Effector CD8-positive, alpha-beta T cell (primary cell): ENCODE results near the gene COL4A2.

Source experiments
- DNase-seq: peaks from one replicate; lab custom pipeline; 2025; lab: John Stamatoyannopoulos, UW

COL4A2 gene

DNA sequence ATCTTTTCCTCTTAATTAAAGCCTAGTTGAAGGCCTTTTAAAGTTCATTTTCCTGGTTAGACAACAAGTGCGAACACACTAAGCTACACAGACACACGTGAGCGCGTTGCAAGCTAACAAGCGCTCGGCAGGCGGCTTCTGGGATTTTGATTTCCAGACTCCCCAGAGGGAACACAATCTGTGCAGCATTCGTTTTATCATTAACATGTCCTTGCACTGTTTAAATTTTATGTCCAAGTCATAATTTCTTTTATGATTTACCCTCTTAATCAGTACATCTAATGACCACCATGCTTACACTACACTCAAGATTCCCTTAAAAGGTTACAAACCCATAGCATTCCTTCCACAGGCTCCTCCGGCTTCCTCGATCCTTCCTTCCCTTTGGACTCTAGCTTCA lies 16.9 kb upstream of the COL4A2 start:
- no peak for DNase-seq

DNA sequence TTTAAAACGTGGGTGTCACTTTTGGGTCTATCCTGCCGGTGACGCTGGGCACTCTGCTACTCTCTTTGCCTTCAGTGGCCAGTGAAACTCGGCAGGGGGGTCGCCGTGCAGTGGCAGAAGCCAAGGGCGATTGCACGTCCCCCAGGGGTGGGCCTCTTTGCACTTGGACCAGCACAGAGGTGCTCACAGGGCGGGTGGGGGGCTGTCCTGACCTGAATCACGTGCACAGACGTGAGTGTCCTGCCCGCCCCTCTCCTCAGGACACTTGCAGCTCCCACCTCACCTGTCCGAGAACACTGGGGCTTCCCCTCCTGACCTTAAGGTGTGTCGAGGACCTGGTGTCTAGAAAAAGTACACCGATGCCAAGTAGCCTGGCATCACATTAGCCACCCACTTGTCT lies 16.3 kb upstream of the COL4A2 start:
- DNase-seq, result no peak

- DNase-seq, result no peak
These were observed 15.8 kb upstream of the COL4A2 start for GRCh38 chr13:110291286-110291685.

- no peak for DNase-seq
These were observed 14.0 kb upstream of the COL4A2 start for GRCh38 chr13:110293037-110293436.

DNA sequence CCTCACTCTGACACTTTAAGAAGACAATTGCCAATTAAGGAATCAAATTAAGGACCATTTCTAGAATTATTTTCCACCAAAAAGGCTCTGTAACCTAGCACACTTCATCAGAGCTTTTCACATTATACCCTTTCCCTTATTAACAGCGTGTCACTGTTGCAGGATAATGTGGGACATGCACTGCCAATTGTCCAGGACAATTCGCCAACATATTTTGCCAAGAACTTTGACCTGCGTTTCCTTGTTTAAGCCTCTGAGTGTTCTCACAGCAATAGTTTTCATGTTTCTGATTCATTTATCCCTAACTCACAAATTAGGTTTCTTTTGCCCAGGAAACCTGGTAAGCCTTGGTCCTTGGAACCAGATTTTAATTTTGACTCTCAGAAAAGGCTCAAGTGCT lies 13.4 kb upstream of the COL4A2 start:
- no peak for DNase-seq

DNA sequence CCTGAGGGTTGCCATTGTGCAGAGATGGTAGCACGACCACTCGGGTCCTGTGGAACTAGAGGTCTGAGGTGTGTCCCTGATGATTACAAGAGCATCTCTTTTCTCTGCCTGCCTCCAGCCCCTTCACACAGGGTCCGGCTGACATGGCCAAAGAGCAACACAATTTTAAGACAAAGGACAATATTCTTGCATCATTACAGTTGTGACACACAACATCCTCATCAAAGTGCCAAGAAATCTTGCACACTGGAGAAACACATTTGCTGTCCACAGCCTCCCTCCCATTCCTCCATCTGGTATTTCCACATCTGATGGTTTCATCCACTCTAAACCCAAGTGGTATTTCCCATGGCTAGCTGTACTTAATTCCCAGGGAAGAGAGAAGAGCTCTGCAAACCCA lies 12.9 kb upstream of the COL4A2 start:
- DNase-seq, result no peak

DNA sequence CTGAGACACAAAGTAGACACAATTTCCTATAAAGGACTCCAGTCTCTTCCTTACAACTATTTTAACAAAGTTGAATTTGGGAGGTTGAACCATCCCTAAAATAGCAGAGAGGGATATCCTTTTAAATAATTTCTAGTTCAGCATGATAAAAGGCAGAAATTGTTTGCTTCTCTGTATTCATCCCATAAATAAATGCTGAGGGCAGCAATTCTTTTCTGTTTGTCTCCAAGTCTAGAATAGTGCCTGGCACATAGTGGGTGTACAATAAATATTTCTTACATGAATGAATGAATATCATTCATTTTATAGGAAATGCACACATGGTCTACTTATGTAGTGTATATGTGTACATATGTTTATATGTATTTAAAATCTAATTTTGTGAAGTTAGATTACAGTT lies 12.5 kb upstream of the COL4A2 start:
- DNase-seq, result no peak

- DNase-seq, result no peak
These were observed 10.1 kb upstream of the COL4A2 start for GRCh38 chr13:110297011-110297410.

DNA sequence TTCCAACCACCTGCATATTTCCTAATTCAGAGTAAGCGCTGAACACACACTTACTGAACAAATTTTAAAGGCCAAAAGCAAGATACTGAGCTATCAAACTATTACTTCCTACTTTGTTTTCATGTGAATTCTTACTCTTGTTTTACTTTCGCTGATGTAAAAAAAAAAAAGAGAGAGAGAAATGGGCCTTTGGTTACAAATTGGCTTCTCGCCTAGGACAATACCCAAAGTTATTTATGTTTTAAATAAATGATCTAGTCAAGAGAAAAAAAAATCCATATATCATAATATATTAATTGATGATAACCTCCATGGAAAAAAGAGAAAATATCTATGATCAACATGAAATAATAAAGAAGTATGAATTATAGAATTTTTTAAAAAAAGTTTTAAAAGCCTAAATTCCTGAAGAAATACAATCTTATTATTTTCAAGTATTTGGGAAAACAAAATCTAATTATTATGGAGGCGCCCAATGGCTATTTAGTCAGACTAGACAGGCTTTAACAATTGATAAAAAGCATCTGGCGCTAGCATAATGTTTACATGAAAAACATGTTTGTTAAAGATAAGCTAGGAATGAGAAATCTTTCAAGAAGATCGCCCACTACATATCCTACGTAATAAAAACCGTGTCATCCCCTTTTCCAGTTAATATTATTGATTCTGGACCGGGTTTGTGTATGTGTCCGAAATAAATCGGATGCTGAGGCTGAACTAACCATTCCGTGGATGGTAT lies 9.1 kb upstream of the COL4A2 start:
- no peak for DNase-seq

GRCh38 chr13:110298505-110299282 lies 8.4 kb upstream of the COL4A2 start:
- DNase-seq, result no peak

DNA sequence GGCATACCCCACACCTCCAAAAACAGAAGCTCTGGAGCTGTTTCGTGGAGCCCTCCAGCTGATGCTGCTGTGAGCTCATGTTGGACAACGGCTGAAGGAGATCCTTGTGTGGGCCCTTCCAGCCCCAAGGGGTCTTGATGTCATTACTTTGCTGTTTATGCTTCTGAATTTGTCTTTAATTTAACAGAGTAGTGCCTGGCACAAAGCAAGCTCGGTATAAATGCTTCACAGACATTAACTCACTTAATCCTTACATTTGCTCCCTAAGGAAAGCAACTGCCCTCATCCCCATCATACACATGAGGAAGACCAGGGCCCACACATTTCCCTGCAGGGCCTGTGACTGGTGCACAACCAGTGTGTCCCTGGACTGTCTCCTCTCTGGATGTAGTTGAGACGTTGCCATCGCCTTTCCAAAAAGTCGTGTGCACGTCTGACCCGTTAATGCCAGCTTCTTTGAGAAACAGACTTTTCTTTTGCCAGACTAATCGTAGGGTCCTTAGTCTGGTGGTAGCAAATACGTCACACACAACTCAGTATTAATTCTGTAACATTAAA lies 7.7 kb upstream of the COL4A2 start:
- DNase-seq, result no peak

- DNase-seq, result no peak
These were observed 6.8 kb upstream of the COL4A2 start for GRCh38 chr13:110300090-110300815.

DNA sequence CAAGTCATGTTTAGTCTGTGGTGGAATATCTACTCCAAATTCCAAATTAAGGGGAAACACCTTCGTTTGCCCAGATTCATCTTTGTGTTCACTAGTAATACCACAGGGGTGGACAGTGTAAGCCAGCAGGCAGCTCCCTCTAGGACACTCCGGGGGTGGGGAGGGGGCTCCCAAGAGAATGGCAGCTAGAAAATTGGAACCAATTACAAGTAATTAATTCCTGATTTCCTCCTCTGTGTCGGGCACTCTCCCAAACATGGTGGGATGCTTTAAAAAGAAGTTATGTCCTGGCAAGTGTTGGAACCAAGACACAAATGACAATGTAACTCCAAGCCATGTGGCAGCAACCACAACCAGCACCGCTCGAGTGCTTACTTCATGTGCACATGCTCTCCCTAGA lies 6.0 kb upstream of the COL4A2 start:
- no peak for DNase-seq

DNA sequence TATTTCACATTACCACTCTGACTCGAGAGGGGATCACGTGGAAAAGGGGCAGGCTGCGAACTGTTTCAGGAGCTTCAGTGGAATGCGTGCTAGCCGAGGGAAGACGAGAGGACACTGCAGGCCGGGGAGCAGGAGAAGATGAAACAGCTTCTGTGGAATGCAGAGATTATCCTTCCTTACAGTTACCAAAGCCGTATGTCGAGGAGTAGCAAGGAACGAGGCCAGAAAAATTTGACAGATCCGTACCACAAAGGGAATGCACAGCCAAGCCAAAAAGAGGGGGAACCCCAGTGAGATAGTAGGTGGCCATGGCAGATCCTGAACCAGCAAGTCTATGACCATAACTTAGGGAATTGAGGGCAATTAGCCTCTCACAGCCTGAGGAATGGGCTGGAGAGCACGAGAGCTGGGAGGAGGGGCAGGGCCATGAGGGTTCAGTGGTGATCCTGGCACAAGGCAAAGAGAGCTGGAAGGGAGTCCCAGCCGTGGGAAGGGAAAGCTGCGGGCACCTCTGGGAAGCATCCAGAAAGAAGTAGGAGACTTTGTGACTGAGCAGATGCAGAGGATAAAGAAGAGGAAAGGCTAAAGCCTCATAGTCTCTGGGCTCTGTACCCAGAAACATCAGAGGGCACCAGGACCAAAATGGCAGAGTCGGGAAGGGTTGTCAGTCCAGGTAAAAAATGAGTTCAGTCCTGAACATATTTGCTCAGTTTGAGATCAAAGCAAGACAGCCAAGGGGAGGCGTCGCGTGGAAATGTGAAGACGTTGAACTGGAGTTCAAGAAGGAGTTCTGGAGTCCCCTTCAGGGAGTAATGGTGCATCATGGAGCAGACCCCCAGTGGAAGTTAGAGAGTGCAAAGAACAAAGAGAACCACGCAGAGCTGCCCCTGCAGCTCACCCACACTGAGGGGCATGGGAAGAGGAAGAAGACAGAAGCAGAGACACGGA lies 5.2 kb upstream of the COL4A2 start:
- DNase-seq, result no peak

DNA sequence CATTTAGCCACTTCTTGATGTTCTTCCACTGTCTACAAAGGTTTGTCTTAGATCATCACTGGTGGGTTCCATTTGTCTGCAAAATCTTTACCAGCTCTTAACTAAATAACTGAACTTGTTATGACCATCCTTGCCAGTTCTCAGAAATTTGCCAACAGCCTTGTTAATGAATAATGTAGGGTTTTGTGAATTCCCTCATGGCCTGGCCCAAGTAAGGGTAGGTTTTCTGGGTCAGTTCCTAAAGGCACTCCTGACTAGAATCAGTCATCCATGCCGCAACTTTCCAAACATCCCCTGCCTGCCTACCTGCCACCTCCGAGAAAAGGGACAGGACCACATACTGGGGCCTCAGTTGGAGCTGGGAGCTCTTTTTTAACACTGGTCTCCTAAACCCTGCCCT lies 4.1 kb upstream of the COL4A2 start:
- no peak for DNase-seq

- DNase-seq, result no peak
These were observed 3.4 kb upstream of the COL4A2 start for GRCh38 chr13:110303644-110304043.

- DNase-seq, result no peak
These were observed 2.8 kb upstream of the COL4A2 start for GRCh38 chr13:110304256-110304655.

GRCh38 chr13:110305001-110305400 lies 2.1 kb upstream of the COL4A2 start:
- no peak for DNase-seq

GRCh38 chr13:110305544-110305943 lies 1.5 kb upstream of the COL4A2 start:
- no peak for DNase-seq

- DNase-seq, result no peak
These were observed 1.1 kb upstream of the COL4A2 start for GRCh38 chr13:110305949-110306339.

DNA sequence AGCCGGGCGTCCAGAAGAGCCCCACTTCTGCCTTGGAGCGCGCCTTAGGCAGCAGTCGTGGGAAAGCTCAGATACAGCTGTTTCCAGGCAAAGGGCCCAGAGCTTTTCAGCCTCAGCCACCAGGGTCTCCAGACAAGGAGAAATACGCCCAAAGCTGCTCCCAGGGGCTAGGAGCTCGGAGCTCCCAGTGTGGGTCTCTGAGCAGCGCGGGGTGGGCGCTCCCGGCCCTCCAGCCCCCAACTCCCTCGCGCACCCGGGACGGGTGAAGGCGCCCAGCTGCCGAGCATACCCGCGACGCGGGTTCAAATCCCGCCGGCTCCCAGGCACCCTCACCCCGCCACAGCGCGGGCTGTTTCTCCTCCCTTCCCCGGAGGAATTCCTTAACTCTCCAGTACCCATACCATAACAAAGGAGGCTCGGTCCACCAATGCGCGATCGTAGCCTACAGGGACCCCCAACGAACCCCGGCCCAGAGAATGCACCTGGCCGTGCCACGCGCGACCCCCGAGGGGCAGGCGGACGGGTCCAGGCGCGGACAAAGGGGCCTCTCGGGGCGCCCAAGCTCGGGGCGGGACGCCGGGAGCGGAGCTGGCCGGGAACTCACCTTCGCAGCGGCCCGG lies 634 bp upstream of the COL4A2 start:
- no peak for DNase-seq
